Fibroblast of lung (primary cell): ENCODE results near the gene LUC7L2.
"Not testable (repeated sequence)": the region's sequence is repeated elsewhere in the genome, so short reads cannot be mapped to it uniquely, and the experiment has no call there.

Experiments used
- CTCF ChIP-seq, 2 donors: IDR thresholded peaks in 1 of 2; conservative IDR thresholded peaks in 1 of 2; 1 replicate in 1 of 2; 2 replicates in 1 of 2; pipeline ENCODE4 v1.5.1; 2011 to 2012; ENCODE audit warnings: low read length in 2 of 2, control low read depth in 1 of 2, inconsistent platforms in 1 of 2, low read depth in 1 of 2, mild to moderate bottlenecking in 1 of 2
- EZH2 ChIP-seq: IDR thresholded peaks from 2 replicates; pipeline ENCODE4 v1.5.1; 2012; ENCODE audit warnings: low read length, control low read depth, mild to moderate bottlenecking; ENCODE audit errors: missing control alignments

DNA sequence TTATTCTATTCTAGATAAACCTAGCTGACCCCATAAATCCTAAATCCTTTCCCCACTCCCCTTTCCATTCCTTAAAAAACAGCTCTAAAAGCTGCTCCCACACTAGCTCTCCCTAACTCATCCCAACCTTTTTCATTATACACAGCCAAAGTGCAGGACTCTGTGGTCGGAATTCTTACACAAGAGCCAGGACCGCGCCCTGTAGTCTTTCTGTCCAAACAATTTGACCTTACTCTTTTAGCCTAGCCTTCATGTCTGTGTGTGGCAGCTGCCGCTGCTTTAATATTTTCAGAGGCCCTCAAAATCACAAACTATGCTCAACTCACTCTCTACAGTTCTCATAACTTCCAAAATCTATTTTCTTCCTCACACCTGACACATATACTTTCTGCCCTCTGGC is 104.8 kb downstream of the LUC7L2 start:
- not testable (repeated sequence) for TF ChIP-seq CTCF (conservative IDR thresholded peaks at IDR 0.05 in 1 of 2, IDR thresholded peaks at IDR 0.05 in 1 of 2; ENCODE audit: low read depth in 1 of 2, low read length in 2 of 2); EZH2
